Spinal cord (tissue), 10 donors: ENCODE measurements around the gene LYRM2. TPM values are rescaled to one million over a fixed set of nuclear protein-coding genes. Genes with fewer than 3 reads are reported as not detected.

Source experiments
- DNase-seq, 6 donors: peaks; one replicate each; pipeline versions ENCODE4 v3.0.0 to v3.0.0-alpha.2; 2013 to 2015; ENCODE audit warnings: low spot score in 6 of 6, low read depth in 4 of 6
- H3K27ac ChIP-seq: one replicate; pipeline ENCODE4 v1.5.1; 2013; ENCODE audit warnings: low read depth, low read length, control low read depth
- H3K27me3 ChIP-seq: one replicate; pipeline ENCODE4 v1.6.1; 2013; ENCODE audit warnings: low read length; ENCODE audit not compliant: control insufficient read depth, insufficient read depth
- H3K36me3 ChIP-seq: one replicate; pipeline ENCODE4 v1.6.1; 2013; ENCODE audit warnings: low read length; ENCODE audit not compliant: control insufficient read depth, insufficient read depth
- H3K4me1 ChIP-seq: one replicate; pipeline ENCODE4 v1.6.1; 2013; ENCODE audit warnings: low read length; ENCODE audit not compliant: control insufficient read depth, insufficient read depth
- H3K4me3 ChIP-seq: one replicate; pipeline ENCODE4 v1.5.1; 2013; ENCODE audit warnings: low read depth, low read length, control low read depth
- H3K9me3 ChIP-seq: one replicate; pipeline ENCODE4 v1.6.1; 2013; ENCODE audit warnings: low read length; ENCODE audit not compliant: control insufficient read depth, insufficient read depth
- WGBS: methylation state at CpG from one replicate; pipeline ENCODE4 v1.1.5; 2013; ENCODE audit warnings: missing lambda C conversion rate; ENCODE audit not compliant: insufficient coverage; 5-methylcytosine and 5-hydroxymethylcytosine counted together
- polyA plus RNA-seq, 2 donors: library from polyadenylated mRNA; unstranded; fragments of 120-200 nt; gene quantifications; one replicate each; pipeline ENCODE4 v1.2.1, GENCODE V29; 2013; ENCODE audit not compliant: insufficient read length in 2 of 2
- total RNA-seq, 2 donors: library from RNA; depleted of rRNA in 1 of 2; stranded (reverse); fragments of 120-200 nt in 1 of 2; fragments of >200 nt in 1 of 2; gene quantifications; one replicate each; pipeline versions ENCODE4 v1.2.3 to v1.2.4, GENCODE V29; 2013 to 2014
- donor health status: healthy.

LYRM2 gene
- total and polyA plus RNA-seq, 4 donors, result 30.8 to 45.7 (median 38.3) TPM

DNA sequence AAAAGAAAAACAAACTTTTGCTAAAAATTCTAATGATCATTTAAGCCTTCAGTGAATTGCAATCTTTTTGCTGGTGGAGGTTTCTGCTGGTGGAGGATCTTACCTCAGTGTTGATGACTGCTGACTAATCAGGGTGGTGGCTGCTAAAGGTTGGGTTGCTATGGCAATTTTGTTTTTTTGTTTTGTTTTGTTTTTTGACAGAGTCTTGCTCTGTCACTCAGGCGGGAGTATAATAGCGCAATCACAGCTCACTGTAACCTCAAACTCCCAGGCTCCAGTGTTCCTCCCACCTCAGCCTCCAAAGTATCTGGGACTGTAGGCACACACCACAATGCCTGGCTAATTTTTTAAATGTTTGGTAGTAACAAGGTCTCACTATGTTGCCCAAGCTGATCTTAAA is 110.9 kb downstream of the LYRM2 start:
- DNase-seq, result no peak

DNA sequence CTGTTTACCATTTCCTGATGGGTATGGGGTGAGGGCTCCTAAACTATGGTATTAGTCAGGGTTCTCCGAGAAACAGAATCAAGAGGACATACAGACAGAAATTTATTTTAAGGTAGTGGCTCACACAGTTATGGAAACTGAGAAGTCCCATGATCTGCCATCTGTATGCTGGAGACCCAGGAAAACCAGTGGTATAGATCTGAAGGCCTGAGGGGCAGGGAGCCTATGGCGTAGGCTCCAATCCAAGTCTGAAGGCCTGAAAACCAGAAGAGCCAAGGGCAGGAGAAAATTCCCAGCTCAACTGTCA is 112.0 kb downstream of the LYRM2 start:
- Histone ChIP-seq H3K27ac (no peak overlapping the region), H3K27me3 (no peaks in the 10 kb centered on the region), H3K36me3 (no peaks in the 10 kb centered on the region), H3K9me3 (no peaks in the 10 kb centered on the region), H3K4me3 (no peak overlapping the region), H3K4me1 (no peaks in the 10 kb centered on the region)
- no peak for DNase-seq
- 100% methylated on average over 1 of the region's 2 CpGs for WGBS

More for the DNA sequence above, 110.9 kb downstream of the LYRM2 start:
- Histone ChIP-seq H3K4me1 (no peaks in the 10 kb centered on the region), H3K27me3 (no peaks in the 10 kb centered on the region), H3K9me3 (no peaks in the 10 kb centered on the region), H3K4me3 (no peak overlapping the region), H3K36me3 (no peaks in the 10 kb centered on the region), H3K27ac (no peak overlapping the region)
- no CpG with 5 or more reads among the region's 2 CpGs for WGBS

DNA sequence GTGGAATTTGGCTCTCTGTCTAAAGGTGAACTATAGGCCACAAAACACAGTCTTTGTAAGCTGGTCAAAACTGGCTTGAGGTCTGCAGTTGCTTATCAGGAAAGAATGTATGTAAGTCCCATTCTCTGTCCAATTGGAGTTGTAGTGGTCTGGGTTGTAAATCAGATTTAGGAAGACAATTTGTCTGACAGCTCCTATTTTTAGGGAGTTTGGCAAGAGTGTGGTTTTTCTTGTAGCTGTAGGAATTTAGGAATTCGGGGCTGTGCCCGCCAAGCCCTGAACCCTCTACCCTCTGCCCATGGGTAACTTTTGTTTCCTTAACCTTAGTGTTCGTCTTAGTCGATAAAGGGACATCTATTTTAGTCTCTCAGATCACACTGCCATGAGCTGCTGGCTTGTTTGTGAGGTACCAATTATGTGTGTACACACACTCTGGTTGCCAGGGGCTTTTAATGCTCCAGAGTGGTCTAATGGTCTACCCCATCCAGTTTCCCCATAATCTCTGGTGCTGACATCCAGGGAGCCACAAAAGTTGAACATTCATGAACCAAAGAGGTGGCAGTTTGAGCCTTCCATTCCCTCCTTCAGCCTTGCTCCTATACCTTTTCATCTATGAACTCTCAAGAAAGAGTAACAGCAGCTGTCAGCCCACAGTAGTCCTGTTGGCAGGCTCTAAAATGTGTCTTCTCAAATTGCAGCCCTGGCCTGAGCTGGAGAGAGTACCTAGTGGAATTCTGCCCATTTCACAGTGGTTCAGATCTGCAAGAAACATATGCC is 112.6 kb downstream of the LYRM2 start:
- WGBS, result no CpG with 5 or more reads among the region's 4 CpGs

DNA sequence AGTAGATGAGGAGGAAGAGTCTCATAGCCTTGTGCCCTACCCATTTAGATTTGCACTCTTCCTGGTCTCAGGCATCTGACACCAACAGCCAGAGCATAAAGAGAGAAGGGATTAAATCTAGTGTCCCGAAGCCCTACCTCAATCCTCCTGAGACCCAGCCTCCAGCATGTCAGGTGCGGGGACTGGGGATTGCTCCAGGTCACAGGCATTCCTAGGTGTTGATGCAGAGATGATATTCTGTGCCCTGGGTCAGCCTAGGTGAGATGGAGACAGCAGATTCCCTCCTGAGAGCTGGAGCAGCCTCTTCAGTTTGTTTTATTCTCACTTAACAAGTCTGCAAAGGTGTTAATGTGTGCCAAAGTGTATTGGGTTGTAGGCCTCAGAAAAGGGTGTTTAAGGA is 115.8 kb downstream of the LYRM2 start:
- H3K27me3 ChIP-seq, result no peaks in the 10 kb centered on the region
- 76% methylated on average over 2 of the region's 2 CpGs for WGBS
- no peak for DNase-seq
- no peaks in the 10 kb centered on the region for H3K4me1 ChIP-seq
- H3K9me3 ChIP-seq, result no peaks in the 10 kb centered on the region
- H3K27ac ChIP-seq, result no peak overlapping the region
- H3K36me3 ChIP-seq, result no peaks in the 10 kb centered on the region
- H3K4me3 ChIP-seq, result no peak overlapping the region

More for the DNA sequence above, 112.6 kb downstream of the LYRM2 start:
- Histone ChIP-seq H3K27me3 (no peaks in the 10 kb centered on the region), H3K4me1 (no peaks in the 10 kb centered on the region), H3K4me3 (no peak overlapping the region), H3K36me3 (no peaks in the 10 kb centered on the region), H3K9me3 (no peaks in the 10 kb centered on the region), H3K27ac (no peak overlapping the region)
- no peak for DNase-seq

DNA sequence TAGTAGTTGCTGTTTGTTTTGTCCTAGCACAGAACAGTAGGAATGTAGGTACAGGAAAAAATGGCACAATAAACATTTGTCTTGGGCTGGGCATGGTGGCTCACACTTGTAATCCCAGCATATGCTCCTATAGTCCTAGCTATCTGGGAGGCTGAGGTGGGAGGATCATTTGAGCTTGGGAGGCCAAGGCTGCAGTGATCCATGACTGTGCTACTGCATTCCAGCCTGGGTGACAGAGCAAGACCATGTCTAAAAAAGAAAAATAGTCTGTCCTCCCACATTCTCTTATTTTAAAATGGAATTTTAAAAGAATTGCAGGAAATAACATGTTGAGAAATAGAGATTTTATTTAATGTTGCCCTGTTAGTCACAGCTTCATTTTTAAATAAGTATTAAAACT is 117.8 kb downstream of the LYRM2 start:
- Histone ChIP-seq H3K27me3 (no peaks in the 10 kb centered on the region), H3K4me3 (no peak overlapping the region), H3K4me1 (no peaks in the 10 kb centered on the region), H3K9me3 (no peaks in the 10 kb centered on the region), H3K27ac (no peak overlapping the region), H3K36me3 (no peaks in the 10 kb centered on the region)
- DNase-seq, result no peak

DNA sequence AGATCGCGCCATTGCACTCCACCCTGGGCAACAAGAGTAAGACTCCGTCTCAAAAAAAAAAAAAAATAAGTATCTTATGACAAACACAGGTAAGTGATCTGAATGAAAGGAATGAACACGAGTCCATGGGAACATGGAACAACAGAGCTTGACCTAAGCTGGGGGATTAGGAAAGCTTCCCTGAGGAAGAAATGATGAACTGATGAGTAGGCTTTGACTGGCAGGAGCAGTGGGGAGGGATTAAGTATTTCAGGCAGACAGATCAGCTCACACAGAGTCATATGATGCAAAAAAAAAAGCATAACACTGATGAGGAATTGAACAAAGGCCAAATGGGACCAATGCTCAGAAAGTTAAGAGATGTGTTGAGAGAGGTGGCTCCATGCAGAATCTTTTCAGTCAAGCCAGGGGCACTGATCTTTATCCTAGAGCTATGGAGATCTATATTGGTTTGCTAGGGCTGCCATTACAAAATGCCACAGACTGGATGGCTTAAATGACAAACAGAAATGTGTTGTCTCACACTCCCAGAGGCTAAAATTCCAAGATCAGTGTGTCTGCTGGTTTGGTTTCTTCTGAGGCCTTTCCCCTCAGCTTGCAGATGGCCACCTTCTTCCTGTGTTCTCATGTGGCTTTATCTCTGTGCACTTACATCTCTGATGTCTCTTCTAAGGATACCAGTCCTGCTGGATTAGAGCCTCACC is 120.0 kb downstream of the LYRM2 start:
- H3K4me3 ChIP-seq, result no peak overlapping the region
- no peak overlapping the region for H3K27ac ChIP-seq
- H3K27me3 ChIP-seq, result no peaks in the 10 kb centered on the region
- WGBS, result 100% methylated on average over 1 of the region's 4 CpGs
- no peaks in the 10 kb centered on the region for H3K4me1 ChIP-seq
- no peaks in the 10 kb centered on the region for H3K9me3 ChIP-seq
- no peaks in the 10 kb centered on the region for H3K36me3 ChIP-seq
- DNase-seq, result no peak

Other genes with a start within 250 kb of the LYRM2 start
- 10 to 100 TPM; 44.6 to 58.3 TPM for gene RRAGD, start 226.5 kb downstream of the LYRM2 start, total RNA-seq
- 10 to 100 TPM; 49.1 to 86.3 TPM for gene RRAGD, start 226.5 kb downstream of the LYRM2 start, polyA plus RNA-seq
- 10 to 100 TPM; 44.5 to 48.6 TPM for gene ANKRD6, start 205.6 kb downstream of the LYRM2 start, total RNA-seq
- 10 to 100 TPM; 57.2 to 68.3 TPM for gene ANKRD6, start 205.6 kb downstream of the LYRM2 start, polyA plus RNA-seq
- 10 to 100 TPM; 31.4 to 34.5 TPM for gene MDN1, start 181.0 kb upstream of the LYRM2 start, total RNA-seq
- gene MDN1, start 181.0 kb upstream of the LYRM2 start, polyA plus RNA-seq, result 10 to 100 TPM; 39.1 to 40.2 TPM
- 10 to 100 TPM; 22.5 to 30.4 TPM for gene CASP8AP2, start 191.1 kb upstream of the LYRM2 start, total RNA-seq
- gene CASP8AP2, start 191.1 kb upstream of the LYRM2 start, polyA plus RNA-seq, result 10 to 100 TPM; 12.3 to 14.6 TPM